Activated T-cell treated with anti-CD3 and anti-CD28 coated beads for 4 hours (primary cell): ENCODE results near the gene DLGAP5.

Experiments used
- DNase-seq: peaks from one replicate; pipeline ENCODE4 v3.0.0-alpha.2; 2020

Gene DLGAP5

DNA sequence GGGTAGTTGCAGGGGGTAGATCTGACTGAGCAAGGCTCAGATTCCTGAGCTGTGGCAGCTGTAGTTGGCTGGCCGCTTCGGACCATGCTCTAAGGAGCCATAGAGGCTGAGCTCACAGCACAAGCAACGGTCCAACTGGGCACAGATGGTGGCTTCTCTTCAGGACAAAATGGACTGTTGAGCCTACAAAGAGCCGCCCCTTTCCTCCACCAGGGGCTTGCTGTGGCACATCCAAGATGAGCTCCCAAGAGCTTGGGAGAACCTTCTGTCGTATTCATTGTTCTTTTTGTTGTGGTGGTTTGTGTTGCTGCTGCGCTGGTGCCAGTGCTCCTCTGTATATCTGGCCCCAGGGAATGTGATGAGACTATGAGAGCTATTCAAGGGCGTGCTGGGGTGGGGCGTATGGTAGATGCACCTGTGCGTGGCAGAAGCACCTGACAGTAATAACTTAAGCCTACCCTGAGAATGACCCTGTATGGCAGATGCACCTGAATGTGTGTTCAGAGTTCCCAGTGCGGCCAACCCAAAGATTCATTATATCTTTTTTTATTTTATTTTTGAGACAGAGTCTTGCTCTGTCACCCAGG is 80.2 kb downstream of the DLGAP5 start:
- DNase-seq: no peak

DNA sequence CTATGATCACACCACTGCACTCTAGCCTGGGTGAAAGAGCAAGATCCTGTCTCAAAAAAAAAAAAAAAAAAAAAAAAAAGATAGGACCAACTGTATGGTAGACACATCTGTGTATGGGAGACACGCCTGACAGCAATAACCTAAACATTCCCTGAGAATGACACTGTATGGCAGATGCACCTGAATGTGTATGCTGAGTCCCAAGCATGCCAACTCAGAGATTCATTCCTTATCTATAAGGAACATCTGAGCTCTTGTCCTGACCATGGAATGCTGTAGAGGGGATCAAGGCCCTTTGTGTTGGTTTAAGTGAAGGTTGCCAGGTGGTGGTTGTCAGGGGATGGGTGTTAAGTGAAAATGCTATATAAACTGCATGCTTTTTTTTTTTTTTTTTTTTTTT is 81.5 kb downstream of the DLGAP5 start:
- DNase-seq: no peak

DNA sequence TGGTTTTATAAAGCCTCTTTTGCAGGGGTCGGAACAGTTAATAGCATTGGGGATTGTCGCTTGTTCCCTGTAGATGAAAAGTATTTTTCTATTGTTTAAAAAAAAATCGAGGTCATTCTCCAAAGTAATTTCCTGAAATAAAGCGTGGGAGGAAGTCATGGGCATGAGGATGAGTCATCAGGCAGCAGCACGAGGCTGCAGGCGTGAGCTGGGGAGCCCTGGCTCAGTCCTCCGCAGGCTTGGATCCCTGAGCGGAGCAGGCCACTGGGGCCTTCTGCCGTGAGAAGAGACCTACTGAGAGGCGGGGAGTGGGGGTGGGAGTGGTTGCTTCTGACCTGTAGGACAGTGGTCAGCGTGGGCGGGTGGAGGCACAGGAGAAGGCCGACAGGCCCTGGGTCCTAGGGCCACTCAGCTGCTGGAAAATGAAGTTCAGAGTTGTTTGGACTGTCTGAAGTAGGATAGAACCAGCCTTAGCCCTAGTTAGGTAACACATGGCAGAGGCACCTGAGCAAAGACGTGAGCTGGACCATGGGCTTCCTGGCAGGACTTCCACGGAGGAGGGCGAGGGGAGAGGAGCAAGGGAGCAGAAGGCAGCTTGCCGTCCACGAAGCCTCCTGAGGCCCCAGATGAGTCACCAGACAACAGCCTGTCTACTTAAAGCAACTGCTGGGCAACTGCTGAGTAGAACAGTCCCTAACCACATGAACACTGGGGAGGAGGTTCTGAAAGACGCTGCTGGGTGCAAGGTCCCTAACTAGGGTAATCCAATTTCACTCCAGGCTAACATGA is 83.4 kb downstream of the DLGAP5 start:
- no peak for DNase-seq

DNA sequence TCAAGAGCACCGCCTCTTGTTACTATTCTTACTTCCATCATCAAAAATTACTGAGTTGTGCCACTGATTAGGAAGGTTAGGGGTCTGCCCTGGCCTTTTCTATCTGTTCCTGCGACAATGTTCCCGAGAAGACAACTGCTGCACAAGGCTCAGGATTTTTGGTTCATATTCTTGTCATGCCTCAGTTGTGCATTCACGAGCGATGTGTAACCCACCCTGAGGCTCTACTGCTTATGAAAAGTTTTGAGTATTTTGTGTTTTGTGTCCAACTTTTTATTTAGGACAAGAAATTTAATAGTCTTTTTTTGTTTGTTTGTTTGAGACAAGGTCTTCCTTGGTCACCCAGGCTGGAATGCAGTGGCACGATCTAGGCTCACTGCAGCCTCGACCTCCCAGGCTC is 85.4 kb downstream of the DLGAP5 start:
- DNase-seq: no peak

DNA sequence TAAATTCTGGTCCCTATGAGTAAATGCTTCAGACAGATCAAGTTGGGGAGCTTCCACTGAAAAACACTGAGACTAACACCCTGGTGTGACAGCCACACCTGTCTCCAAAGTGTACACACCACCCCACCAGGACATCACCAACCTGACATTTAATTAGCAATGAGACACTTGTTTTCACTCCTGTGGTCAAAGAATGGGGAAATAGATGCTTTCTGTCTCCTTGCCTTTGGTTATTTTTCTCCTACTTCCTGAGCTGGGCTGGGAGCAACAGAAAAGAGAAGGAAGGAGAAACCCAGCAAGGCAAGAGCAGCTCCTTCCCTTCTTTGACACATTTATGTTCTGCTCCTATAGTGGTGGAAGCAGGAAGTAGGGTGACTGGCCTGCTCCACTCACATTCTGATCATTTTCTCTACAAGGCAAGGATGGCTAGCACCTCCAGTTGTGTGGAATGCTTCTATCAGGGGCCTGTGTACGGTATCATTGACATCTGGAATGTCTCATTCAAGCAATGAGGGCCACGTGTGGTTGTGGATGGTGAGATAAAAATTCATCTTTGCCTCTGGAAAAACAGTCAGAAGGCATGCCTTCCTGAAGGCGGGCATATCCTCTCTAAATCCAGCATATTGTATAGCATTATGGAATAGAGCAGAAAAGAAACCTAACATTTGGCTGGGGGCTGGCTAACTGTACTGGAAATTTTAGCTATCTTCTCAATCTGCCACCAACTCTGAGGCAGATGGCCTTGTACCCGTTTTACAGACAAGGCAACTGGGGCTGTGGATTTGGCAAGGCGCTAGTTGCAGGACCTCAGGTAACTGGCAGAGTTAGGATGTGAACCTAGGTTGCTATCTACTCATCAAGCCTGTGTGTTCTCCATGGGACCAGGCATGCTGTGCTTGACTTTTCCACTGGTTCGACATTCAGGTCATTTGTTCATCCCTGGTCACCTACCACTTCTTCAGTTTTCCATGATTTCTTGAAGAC is 87.1 kb downstream of the DLGAP5 start:
- no peak for DNase-seq

DNA sequence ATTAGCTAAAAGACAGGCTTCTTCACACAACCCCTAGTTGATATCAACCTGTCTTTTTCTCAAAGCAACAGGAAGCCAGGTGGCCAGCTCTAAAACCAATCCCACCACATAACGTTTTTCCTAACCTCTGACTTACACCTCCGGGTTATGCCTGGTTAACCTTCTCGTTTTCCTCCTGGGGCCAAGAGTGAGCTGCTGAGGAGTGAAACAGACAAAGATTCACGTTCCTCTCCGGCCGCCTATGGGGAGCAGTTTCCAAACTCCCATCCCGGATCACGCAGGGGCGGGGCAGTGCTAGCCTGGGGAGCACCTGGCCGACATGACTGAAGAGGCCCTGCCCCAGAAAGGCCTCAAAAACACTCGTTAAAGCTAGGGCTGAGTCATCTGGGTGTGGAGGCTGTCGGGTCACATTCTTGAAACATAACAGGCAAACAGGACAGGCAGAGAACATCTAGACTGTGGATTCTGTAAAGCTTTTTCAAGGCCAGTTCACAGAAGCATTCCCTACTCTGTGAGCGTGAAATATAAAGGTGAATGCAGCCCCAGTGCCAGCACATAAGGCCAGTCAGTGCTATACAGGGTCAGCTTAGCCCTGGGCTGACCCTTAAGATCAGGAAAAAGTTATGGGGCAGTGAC is 88.3 kb downstream of the DLGAP5 start:
- DNase-seq: peak; percentile 9

DNA sequence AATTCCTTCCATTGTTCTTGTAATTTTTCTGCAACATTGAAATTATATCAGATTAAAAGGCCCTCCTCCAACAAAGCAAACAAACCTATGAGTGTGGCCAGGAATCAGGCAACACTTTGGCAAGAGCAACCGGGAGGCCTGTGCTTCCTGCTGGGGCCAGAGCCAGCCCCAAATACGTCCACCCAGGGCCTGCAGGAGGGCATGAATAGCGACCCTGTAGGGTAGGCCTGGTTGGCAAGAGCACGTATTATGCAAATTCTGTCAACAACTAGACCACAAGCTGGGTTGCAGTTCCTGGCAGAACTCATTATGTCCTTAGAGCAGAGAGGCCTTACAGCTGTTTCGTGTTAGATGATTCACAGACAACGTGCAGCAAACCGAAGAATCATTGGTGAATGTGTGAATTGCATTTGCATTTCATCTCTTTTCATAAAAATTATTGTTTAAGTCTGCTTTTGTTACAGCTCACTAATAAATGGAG is 89.2 kb downstream of the DLGAP5 start:
- DNase-seq: peak; percentile 7

DNA sequence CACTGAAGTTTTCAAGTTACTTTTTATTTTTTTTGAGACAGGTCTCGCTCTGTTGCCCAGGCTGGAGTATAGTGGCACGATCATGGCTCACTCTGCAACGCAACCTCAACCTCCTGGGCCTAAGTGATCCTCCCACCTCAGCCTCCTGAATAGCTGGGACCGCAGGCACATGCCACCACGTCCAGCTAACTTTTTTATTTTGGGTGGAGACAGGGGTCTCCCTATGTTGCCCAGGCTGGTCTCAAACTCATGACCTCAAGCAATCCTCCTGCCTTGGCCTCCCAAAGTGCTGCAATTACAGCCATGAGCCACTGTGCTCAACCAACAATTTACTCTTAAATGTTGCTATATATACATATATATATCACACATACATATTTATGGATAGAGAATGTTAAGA is 89.7 kb downstream of the DLGAP5 start:
- DNase-seq: no peak

DNA sequence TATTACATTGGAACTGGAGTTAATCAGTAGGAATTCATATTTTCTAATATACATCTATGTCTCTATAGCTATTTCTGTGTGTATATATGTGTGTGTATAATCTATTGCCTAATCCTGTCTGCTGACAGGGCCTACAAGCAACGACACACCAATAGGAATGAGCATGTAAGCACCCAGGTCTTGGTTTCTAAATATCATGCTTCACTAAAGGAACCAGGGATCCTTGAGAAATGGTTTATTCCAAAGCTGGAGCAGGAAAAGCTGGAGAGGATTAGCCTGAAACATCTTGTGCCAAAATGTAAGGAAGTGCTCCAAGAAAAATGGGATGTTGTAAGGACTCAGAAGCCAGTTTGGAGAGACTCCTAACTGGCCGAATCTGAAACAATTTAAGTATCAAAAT is 91.6 kb downstream of the DLGAP5 start:
- no peak for DNase-seq

DNA sequence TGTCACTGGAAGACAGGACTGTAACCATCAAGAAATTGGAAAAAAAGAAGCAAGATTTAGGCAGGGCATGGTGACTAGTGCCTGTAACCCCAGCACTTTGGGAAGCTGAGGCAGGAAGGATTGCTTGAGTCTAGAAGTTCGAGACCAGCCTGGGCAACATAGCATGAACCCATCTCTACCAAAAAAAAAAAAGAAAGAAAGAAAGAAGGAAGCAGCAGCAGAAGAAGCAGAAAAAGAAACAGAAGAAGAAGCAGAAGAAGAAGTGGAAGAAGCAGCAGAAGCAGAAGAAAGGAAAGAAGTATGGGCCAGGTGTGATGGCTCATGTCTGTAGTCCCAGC is 92.9 kb downstream of the DLGAP5 start:
- DNase-seq: no peak
